Spleen (tissue), 11 donors: Measurements from ENCODE around the gene CRYZ. TPM values are rescaled to one million over a fixed set of nuclear protein-coding genes. Genes with fewer than 3 reads are reported as not detected.
"Not testable (repeated sequence)": the region's sequence is repeated elsewhere in the genome, so short reads cannot be mapped to it uniquely, and the experiment has no call there.

Source experiments
- DNase-seq: peaks from one replicate; pipeline ENCODE4 v3.0.0-alpha.2; 2020
- H3K27ac ChIP-seq, 8 donors: fragments of 200-600 bp; sonication (generic) in 7 of 8; 1 replicate in 4 of 8; 2 replicates in 4 of 8; pipeline versions ENCODE4 v1.5.0 to v1.8.0; 2016 to 2021; ENCODE audit warnings: inconsistent platforms in 4 of 8, mild to moderate bottlenecking in 4 of 8, moderate library complexity in 1 of 8
- H3K27me3 ChIP-seq, 7 donors: fragments of 200-600 bp; sonication (generic) in 6 of 7; replicated peaks in 1 of 7; 1 replicate in 4 of 7; 2 replicates in 3 of 7; pipeline versions ENCODE4 v1.5.0 to v1.8.0; 2016 to 2021; ENCODE audit warnings: inconsistent platforms in 3 of 7, mild to moderate bottlenecking in 1 of 7
- H3K36me3 ChIP-seq, 6 donors: fragments of 200-600 bp; sonication (generic) in 5 of 6; 1 replicate in 4 of 6; 2 replicates in 2 of 6; pipeline versions ENCODE4 v1.5.0 to v1.8.0; 2016 to 2021; ENCODE audit warnings: inconsistent platforms in 2 of 6
- H3K4me1 ChIP-seq, 6 donors: fragments of 200-600 bp; sonication (generic) in 5 of 6; 1 replicate in 3 of 6; 2 replicates in 3 of 6; pipeline versions ENCODE4 v1.5.0 to v1.8.0; 2016 to 2021; ENCODE audit warnings: inconsistent platforms in 3 of 6
- H3K4me3 ChIP-seq, 8 donors: fragments of 200-600 bp; sonication (generic) in 7 of 8; 1 replicate in 4 of 8; 2 replicates in 4 of 8; pipeline versions ENCODE4 v1.5.0 to v1.8.0; 2016 to 2021; ENCODE audit warnings: inconsistent platforms in 4 of 8, mild to moderate bottlenecking in 4 of 8, moderate library complexity in 2 of 8
- H3K9me3 ChIP-seq, 8 donors: fragments of 200-600 bp; sonication (generic) in 7 of 8; 1 replicate in 4 of 8; 2 replicates in 4 of 8; pipeline versions ENCODE4 v1.5.0 to v1.8.0; 2016 to 2021; ENCODE audit warnings: inconsistent platforms in 4 of 8
- POLR2A ChIP-seq, 3 donors: fragments of 450-650 bp; IDR thresholded peaks; one replicate each; pipeline ENCODE4 v1.5.1; 2017; ENCODE audit warnings: antibody characterized with exemption in 3 of 3, mild to moderate bottlenecking in 1 of 3
- POLR2AphosphoS5 ChIP-seq, 3 donors: sonication (generic); formaldehyde crosslinking; IDR thresholded peaks; one replicate each; pipeline ENCODE4 v1.5.1; 2017; ENCODE audit warnings: antibody characterized with exemption in 3 of 3
- WGBS, 5 donors: extraction: QIAGEN DNeasy Blood & Tissue Kit in 3 of 5; methylation state at CpG; one replicate each; pipeline versions ENCODE4 v1.1.5 to v1.1.7; 2013 to 2018; 5-methylcytosine and 5-hydroxymethylcytosine counted together
- intact Hi-C: fragments of 100-400 bp; cut with DNase I; formaldehyde crosslinking; loops from one replicate; pipeline ENCODE4 v1.15.0; 2023; ENCODE audit warnings: low total_unique reads
- polyA plus RNA-seq, 3 donors: library from polyadenylated mRNA; stranded (reverse); fragments of 200-250 nt; gene quantifications; one replicate each; pipeline ENCODE4 v1.2.1, GENCODE V29; 2013
- total RNA-seq, 7 donors: library from RNA; depleted of rRNA in 3 of 7; stranded (reverse); fragments of >200 nt in 3 of 7; fragmentation: NEBNext Ultra II Directional in 4 of 7; extraction: Animal tissue kit (Norgen Biotek cat#: 25700) in 4 of 7; gene quantifications; one replicate each; pipeline versions ENCODE4 v1.1.0 to v1.2.1, GENCODE V29; 2016 to 2021
- TF ChIP-seq, protein P1 (sequence below), 11 experiments: fragments of 200-600 bp in 7 of 11; fragments of 450-650 bp in 4 of 11; sonication (generic) in 4 of 11; IDR thresholded peaks in 8 of 11; conservative IDR thresholded peaks in 3 of 11; 1 replicate in 7 of 11; 2 replicates in 4 of 11; pipeline versions ENCODE4 v1.4.0 to v1.8.0; 2016 to 2021; ENCODE audit warnings: antibody characterized with exemption in 11 of 11, inconsistent platforms in 4 of 11, mild to moderate bottlenecking in 1 of 11
- donor health status: healthy with polysubstance abuse.
- donor health status: DM: no; HTN: no; CAD: no; lungs with moderate emphysema.
- donor health status: DM: no; HTN: no; CAD: no.
- donor health status: Bipolar disorder and iron deficiency.
- donor health status: healthy.
- donor health status: DM: no; HTN: no; CAD: no.
- donor health status: DM: yes; HTN: yes; CAD: no.

CRYZ gene
- total and polyA plus RNA-seq, 10 donors, result 9.6 to 30.8 (median 19.7) TPM

DNA sequence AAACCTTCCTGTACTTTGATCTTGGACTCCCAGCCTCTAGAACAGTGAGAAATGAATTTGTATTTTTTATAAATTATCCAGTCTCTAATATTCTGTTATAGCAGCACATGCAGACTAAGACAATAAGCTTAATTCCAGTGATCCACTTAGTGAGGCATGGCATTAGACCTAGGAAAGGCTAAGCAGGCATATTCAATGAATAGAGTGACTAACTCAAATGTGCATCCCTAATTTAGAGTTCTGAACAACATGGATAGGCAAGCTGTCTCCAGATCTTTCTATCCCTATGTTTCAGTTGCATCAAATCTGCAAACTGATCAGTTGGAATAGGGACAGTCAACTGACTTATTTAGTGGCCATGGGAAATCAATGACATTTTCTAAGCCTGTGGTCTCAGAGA lies 54.9 kb downstream of the CRYZ start:
- intact Hi-C loops, result no loop called here
- peaks cover 0 to 21% (median 7%) of the 10 kb centered on the region in 7 donors for H3K27me3 ChIP-seq
- no peaks in the 10 kb centered on the region for H3K9me3 ChIP-seq
- H3K27ac ChIP-seq, result no peak overlapping the region
- H3K4me1 ChIP-seq, result peaks cover 0 to 16% (median 10%) of the 10 kb centered on the region in 6 donors
- no peak for TF ChIP-seq POLR2A (IDR thresholded peaks at IDR 0.05)
- TF ChIP-seq, protein P1, sequence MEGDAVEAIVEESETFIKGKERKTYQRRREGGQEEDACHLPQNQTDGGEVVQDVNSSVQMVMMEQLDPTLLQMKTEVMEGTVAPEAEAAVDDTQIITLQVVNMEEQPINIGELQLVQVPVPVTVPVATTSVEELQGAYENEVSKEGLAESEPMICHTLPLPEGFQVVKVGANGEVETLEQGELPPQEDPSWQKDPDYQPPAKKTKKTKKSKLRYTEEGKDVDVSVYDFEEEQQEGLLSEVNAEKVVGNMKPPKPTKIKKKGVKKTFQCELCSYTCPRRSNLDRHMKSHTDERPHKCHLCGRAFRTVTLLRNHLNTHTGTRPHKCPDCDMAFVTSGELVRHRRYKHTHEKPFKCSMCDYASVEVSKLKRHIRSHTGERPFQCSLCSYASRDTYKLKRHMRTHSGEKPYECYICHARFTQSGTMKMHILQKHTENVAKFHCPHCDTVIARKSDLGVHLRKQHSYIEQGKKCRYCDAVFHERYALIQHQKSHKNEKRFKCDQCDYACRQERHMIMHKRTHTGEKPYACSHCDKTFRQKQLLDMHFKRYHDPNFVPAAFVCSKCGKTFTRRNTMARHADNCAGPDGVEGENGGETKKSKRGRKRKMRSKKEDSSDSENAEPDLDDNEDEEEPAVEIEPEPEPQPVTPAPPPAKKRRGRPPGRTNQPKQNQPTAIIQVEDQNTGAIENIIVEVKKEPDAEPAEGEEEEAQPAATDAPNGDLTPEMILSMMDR (IDR thresholded peaks at IDR 0.05 in 8 of 11, conservative IDR thresholded peaks at IDR 0.05 in 3 of 11), result no peak
- TF ChIP-seq POLR2AphosphoS5 (IDR thresholded peaks at IDR 0.05), result no peak
- H3K36me3 ChIP-seq, result no peaks in the 10 kb centered on the region
- no peak overlapping the region for H3K4me3 ChIP-seq
- DNase-seq, result no peak

DNA sequence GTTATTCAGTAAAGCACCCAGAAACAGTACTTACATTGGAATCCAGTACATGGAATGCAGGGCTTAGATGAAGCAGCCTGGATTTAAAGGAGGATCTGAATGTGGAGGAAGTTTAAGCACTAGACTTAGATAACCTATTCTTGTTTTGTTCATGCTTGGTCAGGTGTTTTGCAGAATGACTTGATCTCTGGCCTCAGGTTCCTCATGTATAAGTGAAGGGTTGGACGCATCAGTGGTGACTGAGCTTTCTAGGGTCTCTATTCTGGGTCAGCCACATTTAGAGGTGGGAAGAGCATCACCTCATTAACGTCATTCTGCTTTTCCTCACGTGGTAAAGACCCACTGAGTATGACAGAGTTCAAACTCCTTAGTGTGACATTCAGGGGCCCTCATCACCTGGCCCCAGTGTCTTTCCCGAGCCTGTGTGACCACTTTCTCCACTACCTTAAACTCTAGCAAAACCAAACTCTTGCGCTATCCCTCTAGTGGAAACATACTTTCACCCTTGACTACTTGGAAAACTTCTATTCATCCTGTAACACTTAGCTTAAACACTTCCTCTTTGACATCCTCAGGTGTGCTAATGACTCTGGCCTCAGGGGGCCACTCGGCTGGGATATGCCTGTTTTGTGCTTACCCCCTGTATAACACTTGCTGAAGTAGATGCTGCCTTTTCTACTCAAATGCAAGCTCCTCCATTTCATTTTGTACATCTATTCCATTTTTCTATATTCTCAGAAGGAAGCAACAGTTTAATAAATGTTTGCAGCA lies 58.4 kb downstream of the CRYZ start:
- Histone ChIP-seq H3K4me3 (peak overlapping the region in 1 of 8 donors; percentile 66), H3K27me3 (peaks cover 0 to 26% (median 7%) of the 10 kb centered on the region in 7 donors), H3K36me3 (no peaks in the 10 kb centered on the region), H3K27ac (no peak overlapping the region), H3K9me3 (peaks cover 0 to 18% (median 12%) of the 10 kb centered on the region in 8 donors), H3K4me1 (peaks cover 0 to 16% (median 11%) of the 10 kb centered on the region in 6 donors)
- DNase-seq, result no peak
- WGBS, 5 donors, result 47 to 72% (median 56%) methylated on average over 6 of the region's 6 CpGs
- intact Hi-C loops, result no loop called here
- TF ChIP-seq, protein P1 (IDR thresholded peaks at IDR 0.05 in 8 of 11, conservative IDR thresholded peaks at IDR 0.05 in 3 of 11), result no peak
- no peak for TF ChIP-seq POLR2A (IDR thresholded peaks at IDR 0.05)
- no peak for TF ChIP-seq POLR2AphosphoS5 (IDR thresholded peaks at IDR 0.05)

DNA sequence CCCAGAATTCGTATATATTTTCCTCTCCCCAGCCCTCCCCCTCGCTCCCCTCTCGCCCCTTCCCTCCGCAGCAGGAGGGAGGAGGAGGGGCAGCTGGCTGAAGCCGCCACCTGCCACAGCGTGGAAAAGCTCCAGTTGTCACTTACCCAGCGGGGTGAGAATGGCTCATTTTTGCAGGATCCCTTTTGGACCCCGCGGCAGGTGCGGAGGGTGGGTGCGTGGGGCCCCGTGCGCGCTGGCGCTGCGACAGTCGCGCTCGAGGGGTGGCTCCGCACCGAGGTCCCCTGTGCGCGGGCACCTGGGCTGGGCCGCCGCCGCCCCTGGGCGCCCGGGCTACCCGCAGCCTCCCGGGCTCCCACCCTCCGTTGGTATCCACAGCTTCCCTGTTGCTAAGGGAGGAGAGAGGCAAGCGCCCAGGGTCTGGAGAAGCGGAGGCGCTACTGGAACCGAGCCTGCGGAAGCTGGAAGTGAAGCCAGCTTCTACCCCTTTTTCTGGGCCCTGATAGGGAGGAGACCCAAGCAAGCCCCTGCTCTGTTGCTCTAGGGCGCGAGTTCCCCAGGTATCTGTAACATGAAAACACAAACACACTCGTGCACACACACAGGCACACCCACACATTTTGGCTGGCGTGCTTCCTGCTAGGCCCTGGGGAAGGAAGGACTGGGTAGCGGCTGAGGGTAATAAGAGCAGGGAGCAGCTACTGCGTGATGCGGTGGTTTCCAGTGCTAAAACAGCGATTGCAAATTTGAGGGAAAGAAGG lies 59.3 kb downstream of the CRYZ start, which contains the start of gene ERICH3:
Gene ERICH3, minus strand, starts transcription at position 442 of the 761 bp plus-strand sequence. Its CDS starts 273 bp downstream, at position 169.
- H3K27ac ChIP-seq, result no peak within 1 kb of the TSS
- DNase-seq, result peak; percentile 56
- H3K36me3 ChIP-seq, result no peaks in the 10 kb centered on the region
- H3K9me3 ChIP-seq, result peaks cover 0 to 18% (median 12%) of the 10 kb centered on the region in 8 donors
- H3K27me3 ChIP-seq, result peaks cover 0 to 26% (median 7%) of the 10 kb centered on the region in 7 donors
- TF ChIP-seq POLR2A (IDR thresholded peaks at IDR 0.05) (no peak), POLR2AphosphoS5 (IDR thresholded peaks at IDR 0.05) (no peak)
- TF ChIP-seq, protein P1 (IDR thresholded peaks at IDR 0.05 in 8 of 11, conservative IDR thresholded peaks at IDR 0.05 in 3 of 11), result no peak
- intact Hi-C loops, result no loop called here
- H3K4me1 ChIP-seq, result peaks cover 0 to 16% (median 11%) of the 10 kb centered on the region in 6 donors
- 2 to 6% (median 3%) methylated on average over 20 to 44 of the region's 44 CpGs for WGBS, 5 donors
- H3K4me3 ChIP-seq, result peak within 1 kb of the TSS; percentile 12 to 66 (median 30)

- H3K27ac ChIP-seq, intact Hi-C loops, H3K4me3 ChIP-seq, H3K36me3 ChIP-seq, DNase-seq: not testable (repeated sequence)
- Histone ChIP-seq H3K9me3 (peaks cover 0 to 18% (median 12%) of the 10 kb centered on the region in 8 donors), H3K4me1 (peaks cover 0 to 16% (median 11%) of the 10 kb centered on the region in 6 donors), H3K27me3 (peaks cover 0 to 26% (median 7%) of the 10 kb centered on the region in 7 donors)
- 78 to 85% (median 83%) methylated on average over 3 of the region's 3 CpGs for WGBS, 5 donors
Observed at GRCh38 chr1:74670866-74671265, 62.0 kb downstream of the CRYZ start.

Other genes with a start within 250 kb of the CRYZ start
- not detected for gene LRRC53, start 220.4 kb downstream of the CRYZ start, total RNA-seq
- not detected for gene LRRC53, start 220.4 kb downstream of the CRYZ start, polyA plus RNA-seq
- under 1 TPM in 6 of 7 donors, not detected in 1; 0.23 to 0.65 (median 0.41) TPM for gene ERICH3, start 59.3 kb downstream of the CRYZ start, total RNA-seq
- under 1 TPM; 0.15 to 0.28 (median 0.19) TPM for gene ERICH3, start 59.3 kb downstream of the CRYZ start, polyA plus RNA-seq
- gene TYW3, start 102 bp upstream of the CRYZ start, total RNA-seq, result 10 to 100 TPM; 11.5 to 19.2 (median 17.8) TPM
- 10 to 100 TPM; 13.7 to 16.1 (median 15.2) TPM for gene TYW3, start 102 bp upstream of the CRYZ start, polyA plus RNA-seq